ENCODE measurements around the gene EFNB3. TPM values are rescaled to one million over a fixed set of nuclear protein-coding genes. Genes with fewer than 3 reads are reported as not detected.

The EFNB3 gene
- total RNA-seq, 1 donor from 2014 or later, result 6.4 TPM

- DNase-seq (ENCODE audit: low spot score), result peak; percentile 56
- TF ChIP-seq CTCF (IDR thresholded peaks at IDR 0.05), result no peak
- no peaks in the 10 kb centered on the region for H3K36me3 Mint-ChIP-seq (ENCODE audit: low read depth)
- no peak overlapping the region for H3K27ac Mint-ChIP-seq (ENCODE audit: unreplicated experiment)
- H3K9me3 Mint-ChIP-seq (ENCODE audit: low read depth), result no peaks in the 10 kb centered on the region
- H3K4me3 Mint-ChIP-seq (ENCODE audit: unreplicated experiment), result no peak overlapping the region
- H3K27me3 Mint-ChIP-seq (ENCODE audit: low read depth), result peaks cover 17% of the 10 kb centered on the region
- peaks cover 8% of the 10 kb centered on the region for H3K4me1 Mint-ChIP-seq (ENCODE audit: low read depth)
These were observed 7.2 kb downstream of the EFNB3 start for GRCh38 chr17:7712111-7712771.

- peaks cover 12% of the 10 kb centered on the region for H3K4me1 Mint-ChIP-seq (ENCODE audit: low read depth)
These were observed 8.8 kb downstream of the EFNB3 start for GRCh38 chr17:7713782-7714181.

GRCh38 chr17:7714721-7715594 is 10.0 kb downstream of the EFNB3 start:
- Mint-ChIP-seq H3K4me3 (ENCODE audit: unreplicated experiment) (no peak overlapping the region), H3K27ac (ENCODE audit: unreplicated experiment) (no peak overlapping the region), H3K9me3 (ENCODE audit: low read depth) (no peaks in the 10 kb centered on the region), H3K27me3 (ENCODE audit: low read depth) (peaks cover 25% of the 10 kb centered on the region), H3K36me3 (ENCODE audit: low read depth) (no peaks in the 10 kb centered on the region), H3K4me1 (ENCODE audit: low read depth) (peaks cover 12% of the 10 kb centered on the region)
- DNase-seq (ENCODE audit: low spot score), result no peak
- no peak for TF ChIP-seq CTCF (IDR thresholded peaks at IDR 0.05)

More at GRCh38 chr17:7713782-7714181, 8.8 kb downstream of the EFNB3 start:
- no peak for DNase-seq (ENCODE audit: low spot score)
- Mint-ChIP-seq H3K27ac (ENCODE audit: unreplicated experiment) (no peak overlapping the region), H3K36me3 (ENCODE audit: low read depth) (no peaks in the 10 kb centered on the region), H3K9me3 (ENCODE audit: low read depth) (no peaks in the 10 kb centered on the region), H3K27me3 (ENCODE audit: low read depth) (peaks cover 23% of the 10 kb centered on the region), H3K4me3 (ENCODE audit: unreplicated experiment) (no peak overlapping the region)
- TF ChIP-seq CTCF (IDR thresholded peaks at IDR 0.05), result no peak

- no peak for DNase-seq (ENCODE audit: low spot score)
- no peak for TF ChIP-seq CTCF (IDR thresholded peaks at IDR 0.05)
- H3K4me3 Mint-ChIP-seq (ENCODE audit: unreplicated experiment), result peak overlapping the region; percentile 87
- H3K9me3 Mint-ChIP-seq (ENCODE audit: low read depth), result no peaks in the 10 kb centered on the region
- H3K4me1 Mint-ChIP-seq (ENCODE audit: low read depth), result peaks cover 12% of the 10 kb centered on the region
- H3K27me3 Mint-ChIP-seq (ENCODE audit: low read depth), result peaks cover 33% of the 10 kb centered on the region
- peak overlapping the region; percentile 68 for H3K27ac Mint-ChIP-seq (ENCODE audit: unreplicated experiment)
- no peaks in the 10 kb centered on the region for H3K36me3 Mint-ChIP-seq (ENCODE audit: low read depth)
These were observed 11.2 kb downstream of the EFNB3 start for GRCh38 chr17:7715936-7716886.
